ENCODE data around the gene S1PR1. TPM values are rescaled to one million over a fixed set of nuclear protein-coding genes. Genes with fewer than 3 reads are reported as not detected.
A peak's percentile ranks its signal among the peaks of the same experiment; 100 is the strongest.
"Not testable (repeated sequence)": the region's sequence is repeated elsewhere in the genome, so short reads cannot be mapped to it uniquely, and the experiment has no call there.

S1PR1 gene
- 10 to 100 TPM in 4 of 8 experiments, 1 to 10 TPM in 4; 1.6 to 65.4 (median 11.3) TPM for total RNA-seq

GRCh38 chr1:101236516-101237228 lies at the start of gene S1PR1:
Gene S1PR1 (plus strand): TSS chr1:101237019. CDS start chr1:101238985, 1,966 bp downstream.
- peak; percentile 52 to 79 (median 72) for ATAC-seq (replicated peaks in 6 of 8)
- peak within 1 kb of the TSS; percentile 10 to 58 for H3K27ac ChIP-seq

GRCh38 chr1:101187297-101187696 lies 49.5 kb upstream of the S1PR1 start:
- H3K27ac ChIP-seq, result no peak overlapping the region
- in situ Hi-C loops (cut with MboI; ENCODE audit: low pct_unique_long_range_greater_than_20kb in 2 of 9, low sequenced_read_pairs in 9 of 9, unreplicated experiment in 9 of 9), result no loop called here
- ATAC-seq (replicated peaks in 6 of 8), result peak in 2 of 8 experiments; percentile 35 to 54
- H3K4me3 ChIP-seq, result no peak overlapping the region
- no peaks in the 10 kb centered on the region for H3K4me1 ChIP-seq (replicated peaks in 1 of 2)

More at GRCh38 chr1:101236516-101237228, at the start of gene S1PR1:
- Histone ChIP-seq H3K4me1 (replicated peaks in 1 of 2) (peaks cover 0 to 6% of the 10 kb centered on the region in 2 donors), H3K4me3 (peak within 1 kb of the TSS; percentile 38 to 61 (median 49))
- in situ Hi-C loops (cut with MboI; ENCODE audit: low pct_unique_long_range_greater_than_20kb in 2 of 9, low sequenced_read_pairs in 9 of 9, unreplicated experiment in 9 of 9), result loop anchor here in 1 of 9 experiments (25.0 kb wide), 2 partner anchors 224 to 324 kb away; no protein-coding TSS in a partner anchor
- 0 to 17% (median 0%) methylated on average over 1 to 17 of the region's 46 CpGs for WGBS, 10 experiments

DNA sequence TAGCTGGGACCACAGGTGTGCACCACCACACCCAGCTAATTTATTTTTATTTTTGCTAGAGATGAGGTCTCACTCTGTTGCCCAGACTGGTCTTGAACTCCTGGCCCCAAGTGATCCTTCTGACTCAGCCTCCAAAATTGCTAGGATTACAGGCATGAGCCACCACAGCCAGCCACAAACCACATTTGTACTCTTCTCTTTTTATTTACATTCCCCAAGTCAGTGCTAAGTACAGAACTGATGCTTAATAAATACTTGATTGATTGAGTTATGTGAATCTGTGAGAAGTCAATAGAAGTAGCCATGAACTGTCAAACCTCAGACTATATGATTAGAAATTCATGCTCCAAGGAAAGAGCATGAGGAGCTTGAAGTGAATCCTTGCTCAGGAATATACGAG lies 48.5 kb upstream of the S1PR1 start:
- ATAC-seq (replicated peaks in 6 of 8), result no peak
- Histone ChIP-seq H3K4me3 (no peak overlapping the region), H3K4me1 (replicated peaks in 1 of 2) (no peaks in the 10 kb centered on the region), H3K27ac (no peak overlapping the region)
- WGBS, 10 experiments, result 80 to 100% (median 91%) methylated on average over 1 of the region's 1 CpG; no CpG with 5 or more reads in 3 of the 10 experiments
- in situ Hi-C loops (cut with MboI; ENCODE audit: low pct_unique_long_range_greater_than_20kb in 2 of 9, low sequenced_read_pairs in 9 of 9, unreplicated experiment in 9 of 9), result no loop called here

DNA sequence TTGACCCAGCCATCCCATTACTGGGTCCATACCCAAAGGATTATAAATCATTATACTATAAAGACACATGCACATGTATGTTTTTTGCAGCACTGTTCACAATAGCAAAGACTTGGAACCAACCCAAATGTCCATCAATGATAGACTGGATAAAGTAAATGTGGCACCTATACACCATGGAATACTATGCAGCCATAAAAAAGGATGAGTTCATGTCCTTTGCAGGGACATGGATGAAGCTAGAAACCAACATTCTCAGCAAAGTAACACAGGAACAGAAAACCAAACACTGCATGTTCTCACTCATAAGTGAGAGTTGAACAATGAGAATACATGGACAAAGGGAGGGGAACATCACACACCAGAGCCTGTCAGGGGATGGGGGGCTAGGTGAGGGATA lies 47.9 kb upstream of the S1PR1 start:
- H3K4me1 ChIP-seq (replicated peaks in 1 of 2); H3K4me3 ChIP-seq; H3K27ac ChIP-seq; in situ Hi-C loops (cut with MboI; ENCODE audit: low pct_unique_long_range_greater_than_20kb in 2 of 9, low sequenced_read_pairs in 9 of 9, unreplicated experiment in 9 of 9); ATAC-seq (replicated peaks in 6 of 8): not testable (repeated sequence)

- 41 to 92% (median 73%) methylated on average over 1 to 4 of the region's 4 CpGs; no CpG with 5 or more reads in 2 of the 10 experiments for WGBS, 10 experiments
- in situ Hi-C loops (cut with MboI; ENCODE audit: low pct_unique_long_range_greater_than_20kb in 2 of 9, low sequenced_read_pairs in 9 of 9, unreplicated experiment in 9 of 9), result no loop called here
- Histone ChIP-seq H3K27ac (no peak overlapping the region), H3K4me3 (no peak overlapping the region), H3K4me1 (replicated peaks in 1 of 2) (no peaks in the 10 kb centered on the region)
- ATAC-seq (replicated peaks in 6 of 8), result no peak
These were observed 46.4 kb upstream of the S1PR1 start for GRCh38 chr1:101190441-101190840.

- no peak for ATAC-seq (replicated peaks in 6 of 8)
- H3K4me1 ChIP-seq (replicated peaks in 1 of 2), result no peaks in the 10 kb centered on the region
- no peak overlapping the region for H3K4me3 ChIP-seq
- in situ Hi-C loops (cut with MboI; ENCODE audit: low pct_unique_long_range_greater_than_20kb in 2 of 9, low sequenced_read_pairs in 9 of 9, unreplicated experiment in 9 of 9), result no loop called here
- no peak overlapping the region for H3K27ac ChIP-seq
These were observed 45.8 kb upstream of the S1PR1 start for GRCh38 chr1:101191049-101191448.

DNA sequence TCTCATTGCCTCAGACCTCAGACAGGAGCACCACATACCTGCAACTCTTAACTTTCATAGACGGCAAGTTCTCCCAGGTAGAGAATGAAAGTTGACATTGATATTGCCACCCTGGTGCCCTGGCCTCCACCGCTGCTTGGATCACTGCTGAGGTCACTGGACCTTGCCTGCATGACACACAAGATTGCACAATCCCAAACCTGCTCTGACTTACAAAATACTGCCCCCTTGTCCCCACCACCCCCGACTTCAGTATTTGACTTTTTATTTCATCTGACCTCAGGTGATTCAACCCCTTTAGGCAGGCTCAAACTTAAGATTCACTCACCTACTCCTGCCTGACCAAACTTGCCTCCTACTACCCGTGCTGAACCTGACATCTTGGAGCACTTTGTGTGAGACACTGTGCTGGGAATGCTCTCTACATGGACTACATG lies 43.1 kb upstream of the S1PR1 start:
- no peak overlapping the region for H3K27ac ChIP-seq
- in situ Hi-C loops (cut with MboI; ENCODE audit: low pct_unique_long_range_greater_than_20kb in 2 of 9, low sequenced_read_pairs in 9 of 9, unreplicated experiment in 9 of 9), result no loop called here
- H3K4me1 ChIP-seq (replicated peaks in 1 of 2), result no peaks in the 10 kb centered on the region
- 65 to 95% (median 74%) methylated on average over 1 to 4 of the region's 4 CpGs; no CpG with 5 or more reads in 4 of the 10 experiments for WGBS, 10 experiments
- H3K4me3 ChIP-seq, result no peak overlapping the region
- ATAC-seq (replicated peaks in 6 of 8), result no peak

- WGBS, 10 experiments, result 8 to 100% (median 82%) methylated on average over 1 of the region's 1 CpG; no CpG with 5 or more reads in 1 of the 10 experiments
These were observed 42.1 kb upstream of the S1PR1 start for GRCh38 chr1:101194746-101195145.

DNA sequence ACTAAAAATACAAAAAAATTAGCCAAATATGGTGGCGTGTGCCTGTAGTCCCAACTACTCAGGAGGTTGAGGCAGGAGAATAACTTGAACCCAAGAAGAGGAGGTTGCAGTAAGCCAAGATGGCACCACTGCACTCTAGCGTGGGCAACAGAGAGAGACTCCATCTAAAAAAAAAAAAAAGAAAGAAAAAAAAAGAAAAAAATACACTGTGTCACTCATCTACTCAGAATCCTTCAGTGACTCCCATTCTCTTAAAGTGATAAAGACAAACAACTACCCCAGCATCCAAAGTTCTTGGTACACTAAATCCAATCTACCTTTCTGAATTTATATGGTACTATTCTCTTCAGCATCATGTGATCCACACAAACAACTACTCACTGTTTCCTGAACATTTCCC lies 40.2 kb upstream of the S1PR1 start:
- Histone ChIP-seq H3K4me3 (no peak overlapping the region), H3K27ac (no peak overlapping the region), H3K4me1 (replicated peaks in 1 of 2) (no peaks in the 10 kb centered on the region)
- 63 to 100% (median 93%) methylated on average over 1 to 2 of the region's 2 CpGs; no CpG with 5 or more reads in 1 of the 10 experiments for WGBS, 10 experiments
- ATAC-seq (replicated peaks in 6 of 8), result no peak
- in situ Hi-C loops (cut with MboI; ENCODE audit: low pct_unique_long_range_greater_than_20kb in 2 of 9, low sequenced_read_pairs in 9 of 9, unreplicated experiment in 9 of 9), result no loop called here

More at GRCh38 chr1:101194746-101195145, 42.1 kb upstream of the S1PR1 start:
- in situ Hi-C loops (cut with MboI; ENCODE audit: low pct_unique_long_range_greater_than_20kb in 2 of 9, low sequenced_read_pairs in 9 of 9, unreplicated experiment in 9 of 9), result no loop called here
- Histone ChIP-seq H3K27ac (no peak overlapping the region), H3K4me1 (replicated peaks in 1 of 2) (no peaks in the 10 kb centered on the region), H3K4me3 (no peak overlapping the region)
- no peak for ATAC-seq (replicated peaks in 6 of 8)

DNA sequence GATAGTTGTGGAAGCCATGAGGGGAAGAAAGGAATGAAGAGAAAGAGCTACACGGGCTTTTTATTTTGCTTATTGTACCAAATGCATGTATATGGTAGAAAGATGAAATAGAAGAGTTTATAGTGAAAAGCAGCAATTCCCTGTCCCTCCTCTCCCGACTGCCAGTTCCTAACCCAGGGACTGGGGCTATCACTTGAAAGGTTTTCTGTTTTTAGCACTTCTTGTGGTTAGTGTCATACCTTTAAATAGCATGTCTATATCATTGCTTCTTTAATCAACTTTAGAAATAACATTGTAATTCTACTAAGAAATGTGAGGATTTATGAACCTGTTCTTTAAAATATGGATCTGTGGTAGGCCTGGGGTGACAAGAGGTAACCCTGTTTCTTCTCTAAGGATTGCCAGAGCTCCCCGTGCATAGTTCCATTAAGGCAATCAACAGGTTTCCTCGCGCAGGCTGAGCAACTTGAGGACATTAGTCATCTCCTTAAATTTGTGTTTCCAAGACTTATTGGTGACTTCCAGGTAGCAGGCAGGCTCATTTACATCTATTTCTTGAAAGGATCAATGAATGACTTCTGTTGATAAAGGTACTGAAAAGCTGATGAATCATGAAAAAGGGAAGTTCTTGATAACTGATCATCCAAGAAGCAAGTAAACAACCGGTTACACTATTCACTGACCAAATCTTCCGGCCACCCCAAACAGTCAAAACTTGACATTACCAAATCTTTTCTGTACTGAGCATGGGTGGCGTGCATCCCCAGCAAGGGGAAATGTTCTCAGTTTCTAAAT lies 37.8 kb upstream of the S1PR1 start:
- in situ Hi-C loops (cut with MboI; ENCODE audit: low pct_unique_long_range_greater_than_20kb in 2 of 9, low sequenced_read_pairs in 9 of 9, unreplicated experiment in 9 of 9), result no loop called here
- 63 to 100% (median 89%) methylated on average over 2 to 8 of the region's 8 CpGs; no CpG with 5 or more reads in 1 of the 10 experiments for WGBS, 10 experiments

DNA sequence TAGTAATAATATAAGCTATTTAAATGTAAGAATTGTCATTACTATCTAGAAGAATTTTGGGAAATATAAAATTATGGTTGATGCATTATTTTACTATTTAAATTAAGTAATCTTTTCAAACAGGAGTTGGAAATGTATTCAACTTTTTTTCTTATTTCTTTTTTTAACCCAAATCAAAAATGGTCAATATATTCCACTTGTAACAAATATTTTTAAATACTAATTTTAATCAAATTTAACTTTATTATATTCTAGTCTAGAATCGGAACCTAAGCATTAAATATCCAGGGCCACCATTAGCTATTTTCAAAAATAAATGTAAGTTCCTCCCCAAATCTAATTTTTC lies 37.2 kb upstream of the S1PR1 start:
- in situ Hi-C loops (cut with MboI; ENCODE audit: low pct_unique_long_range_greater_than_20kb in 2 of 9, low sequenced_read_pairs in 9 of 9, unreplicated experiment in 9 of 9), result no loop called here

More for the DNA sequence above, 37.8 kb upstream of the S1PR1 start:
- ATAC-seq (replicated peaks in 6 of 8), result no peak
- H3K4me1 ChIP-seq (replicated peaks in 1 of 2), result peaks cover 6 to 10% of the 10 kb centered on the region in 2 donors
- no peak overlapping the region for H3K4me3 ChIP-seq
- no peak overlapping the region for H3K27ac ChIP-seq

GRCh38 chr1:101200513-101200912 lies 36.3 kb upstream of the S1PR1 start:
- H3K4me3 ChIP-seq, result no peak overlapping the region
- 25 to 100% (median 73%) methylated on average over 1 to 2 of the region's 2 CpGs; no CpG with 5 or more reads in 4 of the 10 experiments for WGBS, 10 experiments
- in situ Hi-C loops (cut with MboI; ENCODE audit: low pct_unique_long_range_greater_than_20kb in 2 of 9, low sequenced_read_pairs in 9 of 9, unreplicated experiment in 9 of 9), result no loop called here
- peak in 3 of 8 experiments; percentile 26 to 99 (median 95) for ATAC-seq (replicated peaks in 6 of 8)
- no peak overlapping the region for H3K27ac ChIP-seq
- H3K4me1 ChIP-seq (replicated peaks in 1 of 2), result peaks cover 14 to 17% of the 10 kb centered on the region in 2 donors

More for the DNA sequence above, 37.2 kb upstream of the S1PR1 start:
- no peak for ATAC-seq (replicated peaks in 6 of 8)
- H3K27ac ChIP-seq, result no peak overlapping the region
- 64 to 100% (median 97%) methylated on average over 1 of the region's 1 CpG for WGBS, 10 experiments
- peaks cover 11 to 14% of the 10 kb centered on the region in 2 donors for H3K4me1 ChIP-seq (replicated peaks in 1 of 2)
- H3K4me3 ChIP-seq, result no peak overlapping the region

DNA sequence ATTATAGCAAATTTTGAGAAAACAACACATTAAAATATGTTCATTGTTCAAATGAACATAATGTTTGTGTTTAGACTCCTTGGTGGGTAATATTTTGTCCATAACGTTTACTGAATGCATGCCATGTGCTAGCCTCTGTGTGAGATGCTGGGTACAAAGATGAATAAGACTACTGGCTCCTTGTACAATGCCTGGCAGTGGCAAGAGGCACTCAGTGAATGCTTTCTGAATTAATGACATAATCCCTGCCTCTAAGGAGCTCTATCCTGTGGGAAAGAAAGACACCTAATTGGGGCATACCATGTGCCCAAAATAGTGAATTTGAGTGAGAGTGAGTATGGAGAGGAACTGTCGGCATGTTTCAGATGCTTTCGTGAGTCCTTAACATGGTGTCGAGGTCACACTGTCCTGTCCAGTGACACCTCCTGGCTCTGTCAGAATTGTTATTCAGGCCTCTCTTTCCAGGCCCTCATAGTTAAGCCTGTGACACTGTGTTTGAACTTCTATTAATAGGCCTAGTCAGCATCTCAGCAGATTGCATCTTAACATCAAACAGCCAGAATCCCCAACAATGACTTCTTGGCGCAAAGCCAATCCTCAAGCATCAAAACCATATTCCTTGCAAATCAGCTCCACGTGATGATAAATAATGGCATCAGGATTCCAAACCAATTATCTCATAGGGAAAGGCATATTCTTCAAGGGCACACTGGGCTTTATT lies 32.8 kb upstream of the S1PR1 start:
- no peak overlapping the region for H3K4me3 ChIP-seq
- 14 to 81% (median 65%) methylated on average over 2 to 6 of the region's 6 CpGs for WGBS, 10 experiments
- H3K4me1 ChIP-seq (replicated peaks in 1 of 2), result peaks cover 14 to 17% of the 10 kb centered on the region in 2 donors
- peak overlapping the region in 1 of 2 donors; percentile 69 for H3K27ac ChIP-seq
- in situ Hi-C loops (cut with MboI; ENCODE audit: low pct_unique_long_range_greater_than_20kb in 2 of 9, low sequenced_read_pairs in 9 of 9, unreplicated experiment in 9 of 9), result no loop called here
- ATAC-seq (replicated peaks in 6 of 8), result peak; percentile 43 to 98 (median 90)

Data from motor neuron (in vitro differentiated cells).